Large intestine (tissue), 12 donors: ENCODE measurements around the gene TSPYL2. TPM values are rescaled to one million over a fixed set of nuclear protein-coding genes. Genes with fewer than 3 reads are reported as not detected.
A peak's percentile ranks its signal among the peaks of the same experiment; 100 is the strongest.

Source experiments
- DNase-seq, 2 donors: peaks; one replicate each; pipeline versions ENCODE4 v3.0.0 to v3.0.0-alpha.2; 2013
- H3K27ac ChIP-seq: one replicate; pipeline ENCODE4 v1.5.1; 2013; ENCODE audit warnings: low read length
- H3K27me3 ChIP-seq: 2 replicates; pipeline ENCODE4 v1.6.1; 2013; ENCODE audit warnings: low read length; ENCODE audit not compliant: control insufficient read depth, insufficient read depth
- H3K36me3 ChIP-seq: 2 replicates; pipeline ENCODE4 v1.6.1; 2013; ENCODE audit warnings: low read length; ENCODE audit not compliant: control insufficient read depth, insufficient read depth
- H3K4me1 ChIP-seq: one replicate; pipeline ENCODE4 v1.6.1; 2013; ENCODE audit warnings: low read length; ENCODE audit not compliant: control insufficient read depth, insufficient read depth
- H3K4me3 ChIP-seq: one replicate; pipeline ENCODE4 v1.5.1; 2013; ENCODE audit warnings: low read length
- H3K9me3 ChIP-seq: one replicate; pipeline ENCODE4 v1.6.1; 2013; ENCODE audit warnings: mild to moderate bottlenecking, low read depth, low read length, moderate library complexity; ENCODE audit not compliant: control insufficient read depth
- WGBS: methylation state at CpG from one replicate; pipeline ENCODE4 v1.1.5; 2013; ENCODE audit warnings: low lambda C conversion rate; ENCODE audit not compliant: insufficient coverage; 5-methylcytosine and 5-hydroxymethylcytosine counted together
- long read RNA-seq, 11 donors: transcript quantifications; one replicate each; lab custom pipeline, GENCODE V29; 2026
- polyA plus RNA-seq: library from polyadenylated mRNA; unstranded; fragments of 120-200 nt; gene quantifications from one replicate; pipeline ENCODE4 v1.2.1, GENCODE V29; 2013

TSPYL2 gene
- 19.6 TPM for polyA plus RNA-seq
- long read RNA-seq, donor 1, full-length matches to known transcripts: 1 of 1 reads
- long read RNA-seq, donor 1, partial matches to known transcripts: 0 of 1 reads
- long read RNA-seq, donor 1, other reads (novel, unspliced or antisense): 0 of 1 reads
- long read RNA-seq, donor 2: 0 reads
- long read RNA-seq, donor 3, full-length matches to known transcripts: 2 of 2 reads
- long read RNA-seq, donor 3, partial matches to known transcripts: 0 of 2 reads
- long read RNA-seq, donor 3, other reads (novel, unspliced or antisense): 0 of 2 reads
- long read RNA-seq, donor 4, partial matches to known transcripts: 0 of 1 reads
- long read RNA-seq, donor 4, other reads (novel, unspliced or antisense): 0 of 1 reads
- long read RNA-seq, donor 5, partial matches to known transcripts: 0 of 1 reads
- long read RNA-seq, donor 5, other reads (novel, unspliced or antisense): 0 of 1 reads
- long read RNA-seq, donor 6, partial matches to known transcripts: 0 of 1 reads
- long read RNA-seq, donor 6, other reads (novel, unspliced or antisense): 0 of 1 reads
- long read RNA-seq, donor 7, full-length matches to known transcripts: 1 of 1 reads
- long read RNA-seq, donor 7, partial matches to known transcripts: 0 of 1 reads
- long read RNA-seq, donor 7, other reads (novel, unspliced or antisense): 0 of 1 reads
- long read RNA-seq, donor 8, full-length matches to known transcripts: 1 of 1 reads
- long read RNA-seq, donor 8, partial matches to known transcripts: 0 of 1 reads
- long read RNA-seq, donor 8, other reads (novel, unspliced or antisense): 0 of 1 reads
- long read RNA-seq, donor 9, partial matches to known transcripts: 0 of 3 reads
- long read RNA-seq, donor 9, other reads (novel, unspliced or antisense): 0 of 3 reads
- long read RNA-seq, donor 10, partial matches to known transcripts: 0 of 2 reads
- long read RNA-seq, donor 10, other reads (novel, unspliced or antisense): 0 of 2 reads
- long read RNA-seq, donor 11: 0 reads

GRCh38 chrX:53081925-53082772 is at the start of gene TSPYL2:
Gene TSPYL2 (plus strand): TSS chrX:53082367. CDS start chrX:53082499, 132 bp downstream.
- no peaks in the 10 kb centered on the region for H3K27me3 ChIP-seq
- DNase-seq: peak; percentile 93 to 96
- no peaks in the 10 kb centered on the region for H3K9me3 ChIP-seq
- H3K4me1 ChIP-seq: peaks cover 6% of the 10 kb centered on the region
- H3K36me3 ChIP-seq: peaks cover 19% of the 10 kb centered on the region
- WGBS: no CpG with 5 or more reads among the region's 86 CpGs
- peak within 1 kb of the TSS; percentile 68 for H3K4me3 ChIP-seq
- peak within 1 kb of the TSS; percentile 67 for H3K27ac ChIP-seq

GRCh38 chrX:53036149-53036548 is 46.0 kb upstream of the TSPYL2 start:
- H3K27ac ChIP-seq: no peak overlapping the region
- DNase-seq: no peak

GRCh38 chrX:53039236-53039635 is 42.9 kb upstream of the TSPYL2 start:
- no peaks in the 10 kb centered on the region for H3K4me1 ChIP-seq
- H3K4me3 ChIP-seq: no peak overlapping the region
- no peaks in the 10 kb centered on the region for H3K36me3 ChIP-seq
- 40% methylated on average over 1 of the region's 4 CpGs for WGBS
- no peaks in the 10 kb centered on the region for H3K27me3 ChIP-seq
- DNase-seq: no peak
- no peaks in the 10 kb centered on the region for H3K9me3 ChIP-seq
- H3K27ac ChIP-seq: no peak overlapping the region

More at GRCh38 chrX:53036149-53036548, 46.0 kb upstream of the TSPYL2 start:
- Histone ChIP-seq H3K27me3 (no peaks in the 10 kb centered on the region), H3K4me3 (no peak overlapping the region), H3K9me3 (no peaks in the 10 kb centered on the region), H3K4me1 (no peaks in the 10 kb centered on the region), H3K36me3 (no peaks in the 10 kb centered on the region)
- no CpG with 5 or more reads among the region's 5 CpGs for WGBS

GRCh38 chrX:53044995-53045394 is 37.2 kb upstream of the TSPYL2 start:
- Histone ChIP-seq H3K9me3 (no peaks in the 10 kb centered on the region), H3K4me1 (no peaks in the 10 kb centered on the region), H3K36me3 (no peaks in the 10 kb centered on the region), H3K27me3 (no peaks in the 10 kb centered on the region), H3K4me3 (no peak overlapping the region), H3K27ac (no peak overlapping the region)
- no CpG with 5 or more reads among the region's 5 CpGs for WGBS
- no peak for DNase-seq

GRCh38 chrX:53047228-53047627 is 34.9 kb upstream of the TSPYL2 start:
- Histone ChIP-seq H3K27me3 (no peaks in the 10 kb centered on the region), H3K36me3 (no peaks in the 10 kb centered on the region), H3K9me3 (no peaks in the 10 kb centered on the region), H3K4me3 (no peak overlapping the region), H3K4me1 (no peaks in the 10 kb centered on the region), H3K27ac (no peak overlapping the region)
- no peak for DNase-seq
- 60% methylated on average over 1 of the region's 6 CpGs for WGBS

- Histone ChIP-seq H3K9me3 (no peaks in the 10 kb centered on the region), H3K36me3 (no peaks in the 10 kb centered on the region), H3K27ac (no peak within 1 kb of the TSS), H3K4me3 (peak within 1 kb of the TSS; percentile 39), H3K27me3 (no peaks in the 10 kb centered on the region), H3K4me1 (no peaks in the 10 kb centered on the region)
- no CpG with 5 or more reads among the region's 38 CpGs for WGBS
- DNase-seq: peak in 1 of 2 donors; percentile 46
These were observed 33.7 kb upstream of the TSPYL2 start, which contains the start of gene GPR173 for GRCh38 chrX:53048169-53049126. Gene GPR173 (plus strand): TSS chrX:53048789. CDS start chrX:53076622, 27,833 bp downstream.

GRCh38 chrX:53049127-53049517 is 33.0 kb upstream of the TSPYL2 start:
- no peaks in the 10 kb centered on the region for H3K27me3 ChIP-seq
- H3K4me1 ChIP-seq: no peaks in the 10 kb centered on the region
- H3K36me3 ChIP-seq: no peaks in the 10 kb centered on the region
- peak overlapping the region; percentile 39 for H3K4me3 ChIP-seq
- no peak overlapping the region for H3K27ac ChIP-seq
- DNase-seq: no peak
- H3K9me3 ChIP-seq: no peaks in the 10 kb centered on the region
- no CpG with 5 or more reads among the region's 8 CpGs for WGBS

GRCh38 chrX:53050841-53051240 is 31.3 kb upstream of the TSPYL2 start:
- no peaks in the 10 kb centered on the region for H3K27me3 ChIP-seq
- DNase-seq: no peak
- H3K36me3 ChIP-seq: no peaks in the 10 kb centered on the region
- WGBS: no CpG with 5 or more reads among the region's 6 CpGs
- H3K9me3 ChIP-seq: no peaks in the 10 kb centered on the region
- no peak overlapping the region for H3K4me3 ChIP-seq
- no peaks in the 10 kb centered on the region for H3K4me1 ChIP-seq
- H3K27ac ChIP-seq: no peak overlapping the region

GRCh38 chrX:53055244-53055849 is 26.8 kb upstream of the TSPYL2 start:
- Histone ChIP-seq H3K36me3 (no peaks in the 10 kb centered on the region), H3K4me3 (no peak overlapping the region), H3K4me1 (no peaks in the 10 kb centered on the region), H3K27ac (no peak overlapping the region), H3K9me3 (no peaks in the 10 kb centered on the region), H3K27me3 (no peaks in the 10 kb centered on the region)
- no peak for DNase-seq
- WGBS: 100% methylated on average over 1 of the region's 6 CpGs
